K562 (cell line): ENCODE measurements around the gene SLC25A1. TPM values are rescaled to one million over a fixed set of nuclear protein-coding genes. Genes with fewer than 3 reads are reported as not detected.

Experiments
- BHLHE40 ChIP-seq: IDR thresholded peaks from 2 replicates; pipeline ENCODE4 v1.6.1; 2011; ENCODE audit warnings: low read length, improper control_type of control experiment
- BRCA1 ChIP-seq, 2 experiments: fragments of 450-650 bp in 1 of 2; sonication (generic) in 1 of 2; formaldehyde crosslinking in 1 of 2; IDR thresholded peaks; 2 replicates each; pipeline versions ENCODE4 v1.5.0 to v1.6.1; 2017 to 2020; ENCODE audit warnings: mild to moderate bottlenecking in 1 of 2, missing genetic modification reagents in 1 of 2
- CHCHD3 ChIP-seq: fragments of 250-450 bp; sonication (Bioruptor Pico); IDR thresholded peaks from 2 replicates; pipeline ENCODE4 v2.1.2; 2022; ENCODE audit warnings: mild to moderate bottlenecking
- E2F5 ChIP-seq: sonication (generic); formaldehyde crosslinking; IDR thresholded peaks from 2 replicates; pipeline ENCODE4 v1.8.0; 2022; ENCODE audit warnings: mild to moderate bottlenecking, missing genetic modification reagents
- ETS2 ChIP-seq: IDR thresholded peaks from 2 replicates; pipeline ENCODE4 v1.6.1; 2016; ENCODE audit warnings: borderline replicate concordance, missing genetic modification characterization, mild to moderate bottlenecking, moderate library complexity, missing compliant biosample characterization; ENCODE audit not compliant: poor library complexity, severe bottlenecking
- JUNB ChIP-seq: fragments of 450-650 bp; formaldehyde crosslinking; conservative IDR thresholded peaks from 2 replicates; pipeline ENCODE4 v1.4.0; 2020; ENCODE audit warnings: mild to moderate bottlenecking
- KDM2B ChIP-seq: fragments of 250-450 bp; sonication (Bioruptor Pico); IDR thresholded peaks from 2 replicates; pipeline ENCODE4 v1.8.0; 2021; ENCODE audit warnings: mild to moderate bottlenecking, moderate library complexity
- KDM5B ChIP-seq: fragments of 200-600 bp; sonication (generic); IDR thresholded peaks from 2 replicates; pipeline ENCODE4 v1.6.1; 2012; ENCODE audit warnings: low read depth, mild to moderate bottlenecking, moderate library complexity, low read length, control low read depth, inconsistent platforms; ENCODE audit not compliant: insufficient replicate concordance
- KLF10 ChIP-seq: fragments of 250-450 bp; sonication (Bioruptor Pico); IDR thresholded peaks from 2 replicates; pipeline ENCODE4 v1.6.1; 2021; ENCODE audit warnings: matching md5 sums
- NFRKB ChIP-seq: fragments of 450-650 bp; IDR thresholded peaks from 2 replicates; pipeline ENCODE4 v1.6.1; 2016; ENCODE audit warnings: low read depth
- PCBP1 ChIP-seq: fragments of 200-400 bp; formaldehyde crosslinking; IDR thresholded peaks from 2 replicates; pipeline ENCODE4 v1.6.1; 2018; ENCODE audit warnings: mild to moderate bottlenecking, low read depth, low read length; ENCODE audit not compliant: poor library complexity, severe bottlenecking
- POLR2AphosphoS2 ChIP-seq: IDR thresholded peaks from 2 replicates; pipeline ENCODE4 v1.6.1; 2012; ENCODE audit warnings: low read length, improper control_type of control experiment
- SMAD4 ChIP-seq: fragments of 250-450 bp; sonication (Bioruptor Pico); conservative IDR thresholded peaks from 2 replicates; pipeline ENCODE4 v1.8.0; 2021; ENCODE audit warnings: inconsistent platforms, mild to moderate bottlenecking, moderate library complexity
- TAF7 ChIP-seq: fragments of 450-650 bp; IDR thresholded peaks from 2 replicates; pipeline ENCODE4 v1.6.1; 2016; ENCODE audit warnings: missing genetic modification characterization, missing compliant biosample characterization
- ZFX ChIP-seq: sonication (generic); formaldehyde crosslinking; IDR thresholded peaks from 2 replicates; pipeline ENCODE4 v1.8.0; 2022; ENCODE audit warnings: mild to moderate bottlenecking, missing genetic modification reagents, moderate library complexity
- ZNF217 ChIP-seq: sonication (generic); formaldehyde crosslinking; IDR thresholded peaks from 2 replicates; pipeline ENCODE4 v1.8.0; 2022; ENCODE audit warnings: mild to moderate bottlenecking, missing genetic modification reagents
- ZNF282 ChIP-seq: sonication (generic); formaldehyde crosslinking; IDR thresholded peaks from 2 replicates; pipeline ENCODE4 v1.8.1; 2023; ENCODE audit warnings: missing genetic modification reagents
- ZNF311 ChIP-seq: fragments of 250-450 bp; sonication (Bioruptor Pico); IDR thresholded peaks from 2 replicates; pipeline ENCODE4 v1.4.0; 2020; ENCODE audit warnings: mild to moderate bottlenecking, moderate library complexity
- ZNF583 ChIP-seq: fragments of 250-450 bp; sonication (Bioruptor Pico); IDR thresholded peaks from 2 replicates; pipeline ENCODE4 v1.4.0; 2020
- ZNF764 ChIP-seq: fragments of 250-450 bp; sonication (Bioruptor Pico); IDR thresholded peaks from 2 replicates; pipeline ENCODE4 v1.4.0; 2020; ENCODE audit warnings: low read depth, mild to moderate bottlenecking, moderate library complexity
- polyA plus RNA-seq, 8 experiments: library from polyadenylated mRNA; depleted of rRNA in 4 of 8; stranded (reverse) in 5 of 8; unstranded in 3 of 8; fragments of >200 nt; fragmentation: Nextera tagmentation in 2 of 8; fragmentation: Illumina TruSeq in 1 of 8; extraction: Ambion mirVana in 2 of 8; extraction: Trizol in 1 of 8; gene quantifications; 2 replicates each; pipeline versions ENCODE4 v1.2.1 to v1.2.3, GENCODE V29; 2011 to 2014; ENCODE audit warnings: inconsistent platforms in 1 of 8, missing spikeins in 1 of 8
- total RNA-seq, 7 experiments: library from RNA; depleted of rRNA in 6 of 7; stranded (reverse); fragments of >200 nt in 6 of 7; fragmentation: Illumina TruSeq in 2 of 7; extraction: Trizol in 2 of 7; gene quantifications; 2 replicates each; pipeline versions ENCODE4 v1.2.1 to v1.2.3, GENCODE V29; 2011 to 2021; ENCODE audit warnings: low replicate concordance in 1 of 7
- TF ChIP-seq, protein P1 (sequence below): fragments of 250-450 bp; sonication (Bioruptor Pico); IDR thresholded peaks from 2 replicates; pipeline ENCODE4 v1.8.0; 2022; ENCODE audit warnings: inconsistent platforms, mild to moderate bottlenecking, moderate library complexity, borderline replicate concordance
- TF ChIP-seq, protein P2 (sequence below): sonication (generic); formaldehyde crosslinking; IDR thresholded peaks from 2 replicates; pipeline ENCODE4 v1.8.1; 2023; ENCODE audit warnings: mild to moderate bottlenecking, missing genetic modification reagents, moderate library complexity
- TF ChIP-seq, protein P3 (sequence below): IDR thresholded peaks from 2 replicates; pipeline ENCODE4 v1.6.1; 2016; ENCODE audit warnings: missing genetic modification characterization, missing compliant biosample characterization

The SLC25A1 gene
- total and polyA plus RNA-seq, 9 of the 15 experiments (the other 6 are each of a cell fraction or from before 2014, with no cell fraction given) = 11.0 to 408 (median 110) TPM

DNA sequence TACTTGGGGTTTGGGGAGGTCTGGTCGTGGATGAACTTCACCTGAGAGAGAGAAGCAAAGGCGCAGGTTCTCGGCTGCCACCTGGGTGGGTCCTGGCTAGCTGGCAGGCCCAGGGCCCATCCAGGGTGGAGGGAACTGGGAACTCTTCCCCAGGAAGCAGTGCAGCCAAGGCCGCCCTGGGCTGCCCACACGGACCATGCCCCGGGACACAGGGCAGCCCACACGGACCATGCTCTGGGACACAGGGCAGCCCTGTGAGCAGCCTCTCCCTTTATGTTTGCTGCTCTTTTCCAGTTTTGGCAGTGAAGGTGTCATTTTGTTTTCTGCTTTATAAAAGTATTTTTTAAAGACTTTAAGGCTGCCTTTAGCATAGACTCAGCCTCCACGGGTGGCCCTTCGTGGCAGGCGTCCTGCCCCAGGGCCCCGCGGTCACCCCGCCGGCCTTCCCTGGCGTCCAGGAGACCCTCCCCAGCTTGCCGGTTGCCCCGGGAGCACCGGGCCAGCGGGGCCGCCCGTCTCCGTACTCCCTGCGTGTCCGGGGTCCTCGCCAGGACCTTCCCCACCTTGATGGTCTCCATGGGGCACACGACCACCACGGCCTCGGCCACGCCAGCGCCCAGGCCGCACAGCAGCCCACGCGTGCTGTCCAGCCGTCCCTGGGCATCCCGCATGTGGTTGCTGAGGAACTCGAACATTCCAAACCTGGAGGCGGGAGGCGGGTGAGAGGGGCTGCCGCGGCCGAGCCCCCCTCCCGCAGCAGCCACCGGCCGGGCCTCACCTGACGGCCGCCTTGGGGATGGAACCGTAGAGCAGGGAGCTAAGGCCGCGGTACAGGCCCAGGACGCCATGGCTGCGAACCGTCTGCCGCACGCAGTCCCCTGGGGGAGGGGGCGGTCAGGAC lies 1.1 kb downstream of the SLC25A1 start (continued):
- TF ChIP-seq, protein P1, sequence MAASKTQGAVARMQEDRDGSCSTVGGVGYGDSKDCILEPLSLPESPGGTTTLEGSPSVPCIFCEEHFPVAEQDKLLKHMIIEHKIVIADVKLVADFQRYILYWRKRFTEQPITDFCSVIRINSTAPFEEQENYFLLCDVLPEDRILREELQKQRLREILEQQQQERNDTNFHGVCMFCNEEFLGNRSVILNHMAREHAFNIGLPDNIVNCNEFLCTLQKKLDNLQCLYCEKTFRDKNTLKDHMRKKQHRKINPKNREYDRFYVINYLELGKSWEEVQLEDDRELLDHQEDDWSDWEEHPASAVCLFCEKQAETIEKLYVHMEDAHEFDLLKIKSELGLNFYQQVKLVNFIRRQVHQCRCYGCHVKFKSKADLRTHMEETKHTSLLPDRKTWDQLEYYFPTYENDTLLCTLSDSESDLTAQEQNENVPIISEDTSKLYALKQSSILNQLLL (CRISPR knock-in tag) = no peak
- TF ChIP-seq KLF10 (CRISPR knock-in tag) (no peak), ZFX (CRISPR knock-in tag) (no peak), PCBP1 (no peak), SMAD4 (CRISPR knock-in tag) (peak; percentile 11; the same call in 1 of the 2 replicates), ETS2 (no peak), ZNF583 (CRISPR knock-in tag) (peak; percentile 43; the same call in 1 of the 2 replicates), POLR2AphosphoS2 (no peak; the same call in 1 of the 2 replicates), ZNF217 (no peak), KDM2B (CRISPR knock-in tag) (no peak; the same call in none of the 2 replicates), ZNF282 (no peak), JUNB (no peak), CHCHD3 (CRISPR knock-in tag) (0 out of 2 replicates have a peak, but pooled peaks have one; percentile 19), KDM5B (peak; percentile 33), E2F5 (CRISPR knock-in tag) (no peak), TAF7 (tag) (peak; percentile 17; the same call in 1 of the 2 replicates), BHLHE40 (0 out of 2 replicates have a peak, but pooled peaks have one; percentile 14), ZNF311 (CRISPR knock-in tag) (no peak), ZNF764 (CRISPR knock-in tag) (no peak; the same call in 1 of the 2 replicates), NFRKB (no peak), BRCA1 (IDR thresholded peaks at IDR 0.05) (no peak), BRCA1 (CRISPR knock-in tag; IDR thresholded peaks at IDR 0.05) (no peak)
- TF ChIP-seq, protein P2, sequence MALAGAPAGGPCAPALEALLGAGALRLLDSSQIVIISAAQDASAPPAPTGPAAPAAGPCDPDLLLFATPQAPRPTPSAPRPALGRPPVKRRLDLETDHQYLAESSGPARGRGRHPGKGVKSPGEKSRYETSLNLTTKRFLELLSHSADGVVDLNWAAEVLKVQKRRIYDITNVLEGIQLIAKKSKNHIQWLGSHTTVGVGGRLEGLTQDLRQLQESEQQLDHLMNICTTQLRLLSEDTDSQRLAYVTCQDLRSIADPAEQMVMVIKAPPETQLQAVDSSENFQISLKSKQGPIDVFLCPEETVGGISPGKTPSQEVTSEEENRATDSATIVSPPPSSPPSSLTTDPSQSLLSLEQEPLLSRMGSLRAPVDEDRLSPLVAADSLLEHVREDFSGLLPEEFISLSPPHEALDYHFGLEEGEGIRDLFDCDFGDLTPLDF (CRISPR knock-in tag) = peak; percentile 16; the same call in 1 of the 2 replicates
- TF ChIP-seq, protein P3, sequence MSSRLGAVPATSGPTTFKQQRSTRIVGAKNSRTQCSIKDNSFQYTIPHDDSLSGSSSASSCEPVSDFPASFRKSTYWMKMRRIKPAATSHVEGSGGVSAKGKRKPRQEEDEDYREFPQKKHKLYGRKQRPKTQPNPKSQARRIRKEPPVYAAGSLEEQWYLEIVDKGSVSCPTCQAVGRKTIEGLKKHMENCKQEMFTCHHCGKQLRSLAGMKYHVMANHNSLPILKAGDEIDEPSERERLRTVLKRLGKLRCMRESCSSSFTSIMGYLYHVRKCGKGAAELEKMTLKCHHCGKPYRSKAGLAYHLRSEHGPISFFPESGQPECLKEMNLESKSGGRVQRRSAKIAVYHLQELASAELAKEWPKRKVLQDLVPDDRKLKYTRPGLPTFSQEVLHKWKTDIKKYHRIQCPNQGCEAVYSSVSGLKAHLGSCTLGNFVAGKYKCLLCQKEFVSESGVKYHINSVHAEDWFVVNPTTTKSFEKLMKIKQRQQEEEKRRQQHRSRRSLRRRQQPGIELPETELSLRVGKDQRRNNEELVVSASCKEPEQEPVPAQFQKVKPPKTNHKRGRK = no peak
